Body of pancreas (tissue), 4 donors: Measurements from ENCODE around the gene TRAPPC11.

Experiments
- POLR2A ChIP-seq, 3 donors: fragments of 450-650 bp; IDR thresholded peaks; one replicate each; pipeline ENCODE4 v1.6.1; 2016; ENCODE audit warnings: antibody characterized with exemption in 3 of 3, mild to moderate bottlenecking in 2 of 3
- TF ChIP-seq, protein P1 (sequence below), 7 experiments: fragments of 450-650 bp in 4 of 7; fragments of 200-600 bp in 3 of 7; sonication (generic) in 3 of 7; IDR thresholded peaks; one replicate each; pipeline ENCODE4 v1.5.1; 2016 to 2019; ENCODE audit warnings: antibody characterized with exemption in 7 of 7

- TF ChIP-seq, protein P1, sequence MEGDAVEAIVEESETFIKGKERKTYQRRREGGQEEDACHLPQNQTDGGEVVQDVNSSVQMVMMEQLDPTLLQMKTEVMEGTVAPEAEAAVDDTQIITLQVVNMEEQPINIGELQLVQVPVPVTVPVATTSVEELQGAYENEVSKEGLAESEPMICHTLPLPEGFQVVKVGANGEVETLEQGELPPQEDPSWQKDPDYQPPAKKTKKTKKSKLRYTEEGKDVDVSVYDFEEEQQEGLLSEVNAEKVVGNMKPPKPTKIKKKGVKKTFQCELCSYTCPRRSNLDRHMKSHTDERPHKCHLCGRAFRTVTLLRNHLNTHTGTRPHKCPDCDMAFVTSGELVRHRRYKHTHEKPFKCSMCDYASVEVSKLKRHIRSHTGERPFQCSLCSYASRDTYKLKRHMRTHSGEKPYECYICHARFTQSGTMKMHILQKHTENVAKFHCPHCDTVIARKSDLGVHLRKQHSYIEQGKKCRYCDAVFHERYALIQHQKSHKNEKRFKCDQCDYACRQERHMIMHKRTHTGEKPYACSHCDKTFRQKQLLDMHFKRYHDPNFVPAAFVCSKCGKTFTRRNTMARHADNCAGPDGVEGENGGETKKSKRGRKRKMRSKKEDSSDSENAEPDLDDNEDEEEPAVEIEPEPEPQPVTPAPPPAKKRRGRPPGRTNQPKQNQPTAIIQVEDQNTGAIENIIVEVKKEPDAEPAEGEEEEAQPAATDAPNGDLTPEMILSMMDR (IDR thresholded peaks at IDR 0.05) = no peak
- TF ChIP-seq POLR2A (IDR thresholded peaks at IDR 0.05) = no peak
Measured at GRCh38 chr4:183732296-183732695, 73.2 kb downstream of the TRAPPC11 start.
